HG03280 (cell line): ENCODE data around the gene NCOA3.
"Not testable (repeated sequence)": the region's sequence is repeated elsewhere in the genome, so short reads cannot be mapped to it uniquely, and the experiment has no call there.

Source experiments
- ATAC-seq: cut with Tn5 transposase; IDR thresholded peaks from one replicate; pipeline ENCODE4 v1.9.1; 2021; ENCODE audit warnings: mild to moderate bottlenecking, moderate library complexity; ENCODE audit not compliant: unreplicated experiment

Gene NCOA3

GRCh38 chr20:47500082-47500481, 1.6 kb upstream of the NCOA3 start:
- not testable (repeated sequence) for ATAC-seq

GRCh38 chr20:47500554-47500953, 1.1 kb upstream of the NCOA3 start:
- ATAC-seq, result no peak

DNA sequence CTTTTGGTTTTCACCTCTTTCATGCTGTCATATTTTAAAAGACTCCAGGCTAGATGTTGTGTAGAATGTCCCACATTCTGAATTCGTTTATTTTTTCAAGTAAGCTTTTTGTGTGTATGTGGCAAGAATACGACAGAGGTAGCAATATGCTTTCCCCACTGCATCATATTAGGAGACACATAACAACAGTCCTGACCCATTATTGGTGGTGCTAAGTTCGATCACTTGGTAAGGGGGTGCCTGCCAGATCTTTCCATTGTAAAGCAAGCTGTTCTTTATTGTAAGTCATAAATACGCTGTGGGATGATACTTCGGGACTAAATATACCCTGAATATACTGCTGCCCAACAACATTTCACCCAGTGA, 588 bp upstream of the NCOA3 start:
- ATAC-seq, result no peak

GRCh38 chr20:47502271-47503239, 868 bp downstream of the NCOA3 start:
- no peak for ATAC-seq

DNA sequence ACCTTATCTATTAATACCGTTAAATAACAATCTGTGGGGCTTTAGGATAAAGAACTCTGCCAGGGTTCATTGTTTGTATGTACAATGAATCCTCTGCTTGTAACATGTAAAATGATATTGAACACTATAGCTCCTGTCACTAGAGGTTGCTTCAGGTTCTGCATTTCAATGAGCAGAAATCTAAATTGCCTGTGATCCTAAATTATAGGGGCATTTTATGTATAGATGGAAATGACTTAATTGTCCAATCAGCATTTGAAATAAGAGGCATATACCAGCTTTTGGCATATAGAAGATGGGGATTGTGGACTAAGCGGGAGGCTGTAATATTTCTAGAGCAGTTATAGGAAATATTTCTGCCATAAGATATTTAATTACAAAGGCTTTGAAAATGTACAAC, 2.0 kb downstream of the NCOA3 start:
- no peak for ATAC-seq

DNA sequence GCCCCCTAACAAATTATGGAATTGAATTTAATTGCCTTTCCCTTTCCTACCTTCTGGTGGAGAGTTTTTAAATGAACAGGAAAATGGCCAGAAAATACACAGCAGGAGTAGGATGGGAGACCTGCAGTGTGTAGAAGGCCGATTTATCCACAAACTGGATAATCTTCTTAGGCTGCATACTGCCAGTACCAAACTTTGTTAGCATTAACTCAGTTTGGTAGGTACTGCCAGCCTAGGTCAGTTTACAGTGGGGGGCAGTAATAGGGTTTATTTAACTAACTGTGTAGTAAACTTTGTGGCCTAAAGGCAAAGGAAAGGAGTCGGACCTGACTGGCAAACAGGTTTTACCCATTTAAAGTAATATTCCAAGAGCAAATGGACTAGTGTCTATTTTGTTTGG, 4.6 kb downstream of the NCOA3 start:
- ATAC-seq, result no peak

- no peak for ATAC-seq
These were observed 5.2 kb downstream of the NCOA3 start for GRCh38 chr20:47506850-47507249.

- ATAC-seq, result not testable (repeated sequence)
These were observed 5.7 kb downstream of the NCOA3 start for GRCh38 chr20:47507275-47507981.

DNA sequence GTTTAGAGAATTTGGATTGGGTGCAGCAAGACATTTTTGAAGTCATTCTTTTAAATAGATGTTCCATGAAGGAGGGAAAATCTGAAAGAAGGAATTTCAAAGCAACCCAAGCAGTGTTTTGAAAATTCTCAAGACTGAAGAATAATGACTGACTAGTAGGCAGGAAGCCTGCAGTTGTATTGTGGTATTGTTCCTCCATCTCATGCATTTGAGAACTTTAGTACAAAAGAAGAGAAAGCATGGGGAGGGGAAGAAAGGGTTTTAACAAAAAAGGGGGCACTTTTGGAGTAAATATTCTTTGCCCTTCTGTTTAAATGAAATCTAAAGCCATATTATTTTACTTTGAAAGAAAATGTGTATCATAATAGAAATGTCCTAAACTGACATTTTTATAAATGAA, 6.6 kb downstream of the NCOA3 start:
- no peak for ATAC-seq

- ATAC-seq, result no peak
These were observed 7.5 kb downstream of the NCOA3 start for GRCh38 chr20:47509104-47509661.

DNA sequence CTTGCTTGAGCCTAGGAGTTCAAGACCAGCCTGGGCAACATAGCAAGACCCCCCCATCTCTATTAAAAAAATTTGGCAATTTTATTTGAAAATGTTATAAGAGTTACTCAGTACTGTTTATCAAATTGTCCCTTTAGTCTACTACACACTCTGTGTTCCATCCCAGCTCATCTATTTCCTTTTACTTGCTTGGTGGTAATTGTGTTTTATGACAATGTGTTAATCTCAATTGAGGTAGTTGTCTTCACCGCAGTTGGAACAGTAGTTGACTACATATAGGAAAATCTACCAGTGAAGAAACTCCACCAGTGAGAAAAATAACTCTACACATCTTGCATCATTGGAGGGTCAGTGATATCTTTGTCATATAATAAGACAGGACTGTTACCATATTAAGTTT, 8.0 kb downstream of the NCOA3 start:
- ATAC-seq, result no peak

- no peak for ATAC-seq
These were observed 14.2 kb downstream of the NCOA3 start for GRCh38 chr20:47515843-47516242.

DNA sequence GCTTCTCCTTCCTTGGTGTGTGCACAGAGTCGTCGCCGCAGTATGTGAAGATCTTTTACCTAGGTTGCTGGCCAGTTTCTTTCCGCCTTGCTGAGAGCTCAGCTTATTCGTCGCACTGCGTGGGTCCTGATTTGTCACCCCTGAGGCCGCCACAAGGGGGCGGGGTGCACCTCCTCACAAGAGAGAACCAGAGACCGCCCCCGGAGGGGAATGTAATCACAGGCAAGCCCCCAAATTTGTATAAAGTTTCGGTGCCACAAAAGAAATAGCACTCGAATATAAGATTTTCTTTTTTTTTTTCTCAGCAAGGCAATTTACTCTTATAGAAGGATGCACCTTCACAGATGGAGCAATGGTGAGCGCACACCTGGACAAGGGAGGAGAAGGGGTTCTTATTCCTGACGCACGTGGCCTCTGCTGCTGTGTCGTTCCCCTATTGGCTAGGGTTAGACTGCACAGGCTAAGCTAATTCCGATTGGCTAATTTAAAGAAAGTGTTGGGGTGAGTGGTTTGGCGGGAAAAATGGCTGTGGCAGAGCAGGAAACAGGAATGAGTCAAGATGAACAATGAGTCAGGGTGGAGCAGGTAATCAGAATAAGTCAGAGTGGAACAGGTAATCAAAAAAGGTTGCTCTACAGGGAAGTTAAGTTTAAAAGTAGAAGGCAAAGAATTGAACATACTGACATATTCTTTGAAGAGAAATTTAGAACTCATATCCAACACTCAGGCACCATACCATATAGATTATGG, 19.5 kb downstream of the NCOA3 start:
- ATAC-seq, result no peak

DNA sequence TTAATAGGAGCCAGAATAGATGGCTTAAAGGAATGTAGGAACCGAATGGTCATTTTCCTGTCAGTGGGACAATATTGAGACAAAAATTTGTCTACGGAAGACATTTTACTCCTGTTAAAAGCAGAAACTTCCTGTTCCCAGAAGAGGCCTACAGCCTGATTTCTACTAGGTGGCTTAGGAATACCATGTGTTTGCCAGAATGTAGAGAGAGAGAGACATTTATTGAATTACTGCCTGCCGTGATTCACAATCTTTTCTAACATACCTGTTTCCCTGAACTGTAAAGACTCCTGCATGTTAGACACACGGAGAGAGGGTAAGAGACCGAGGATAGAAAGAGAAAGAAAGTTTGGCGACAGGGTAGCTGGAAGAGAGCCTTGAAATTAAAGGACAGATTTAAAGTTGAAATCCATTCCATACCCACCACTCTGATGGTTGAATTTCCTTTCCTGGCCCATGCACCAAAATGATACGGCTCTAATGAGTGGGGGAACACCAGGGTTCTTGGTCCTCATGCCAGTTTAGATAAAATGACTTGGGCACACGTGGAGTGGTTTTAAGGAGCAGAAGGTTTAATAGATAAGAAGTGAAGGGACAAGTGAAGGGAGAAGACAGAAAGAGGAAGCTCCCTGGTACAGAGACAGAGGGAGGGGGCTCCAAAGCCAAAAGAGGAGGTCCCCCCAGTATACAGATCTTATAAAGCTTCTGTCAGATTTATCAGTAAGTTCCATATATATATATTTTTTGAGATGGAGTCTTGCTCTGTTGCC, 22.5 kb downstream of the NCOA3 start:
- no peak for ATAC-seq

DNA sequence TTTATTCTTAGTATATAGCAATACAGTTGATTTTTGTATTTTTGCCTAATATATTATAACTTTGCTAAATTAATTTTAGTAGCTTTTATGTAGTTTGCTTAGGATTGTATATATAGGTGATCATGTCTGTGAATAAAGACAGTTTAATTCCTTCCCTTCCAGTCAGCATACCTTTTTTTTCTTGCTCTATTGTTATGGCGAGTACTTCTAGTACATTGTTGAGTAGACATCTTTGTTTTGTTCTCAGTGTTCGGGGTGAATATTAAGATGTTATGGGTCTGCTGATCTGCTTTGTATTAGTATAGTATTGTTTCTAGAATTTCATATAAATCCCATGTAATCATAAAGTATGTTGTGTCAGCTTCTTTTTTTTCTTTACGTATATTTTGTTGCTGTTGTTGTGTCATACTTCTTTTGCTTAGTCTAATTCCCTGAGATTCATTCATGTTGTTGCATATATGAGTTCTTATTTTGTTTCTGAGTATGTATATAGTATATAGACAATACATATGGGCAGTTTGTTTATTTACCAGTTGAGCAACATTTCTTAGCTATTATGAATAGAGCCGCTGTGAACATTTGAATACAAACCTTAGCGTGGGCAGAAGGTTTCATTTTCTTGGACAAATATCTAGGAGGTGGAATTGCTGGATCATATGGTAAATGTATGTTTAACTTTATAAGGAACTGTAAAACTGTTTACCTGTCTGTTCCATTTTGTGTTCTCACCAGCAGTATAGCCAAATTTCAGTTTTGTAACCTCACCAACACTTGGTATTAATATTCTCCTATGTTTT, 25.5 kb downstream of the NCOA3 start:
- ATAC-seq, result no peak

DNA sequence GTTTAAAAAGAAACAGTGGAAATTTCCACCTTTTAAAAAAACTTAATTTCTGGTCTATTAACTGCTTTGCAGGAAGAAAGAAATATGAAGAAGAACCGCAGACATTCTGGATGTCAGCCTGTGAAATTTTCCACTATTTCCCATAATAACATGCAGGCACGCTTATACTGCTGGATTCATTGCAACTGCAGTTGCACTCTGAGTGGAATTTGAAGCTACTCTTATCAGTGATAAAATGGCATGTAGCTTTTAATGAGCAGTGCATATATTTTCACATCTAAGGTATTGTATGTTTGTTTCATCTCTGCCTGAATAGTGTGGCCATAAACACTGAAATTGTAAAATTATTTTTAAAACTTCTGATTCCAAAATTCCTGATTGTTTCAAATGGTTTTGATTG, 28.2 kb downstream of the NCOA3 start:
- no peak for ATAC-seq

DNA sequence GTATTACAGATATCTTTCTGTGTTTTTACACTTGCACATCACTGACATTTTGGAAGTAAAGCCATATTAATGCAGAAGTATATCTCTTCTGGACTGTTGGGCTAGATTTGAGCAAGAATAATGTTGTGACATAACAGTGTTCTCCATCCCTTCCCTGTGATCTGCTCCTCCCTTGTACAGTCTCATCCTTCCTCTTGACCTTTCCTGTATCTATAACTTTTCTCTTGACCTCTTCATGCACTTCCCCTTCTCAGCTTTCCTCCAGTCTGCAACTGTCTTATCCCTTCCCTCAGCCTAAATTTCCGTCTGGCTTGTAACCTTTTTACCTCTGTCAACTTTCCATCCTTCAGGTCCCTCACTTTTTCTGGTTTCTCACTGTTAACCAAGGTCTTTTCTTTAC, 29.8 kb downstream of the NCOA3 start:
- no peak for ATAC-seq

DNA sequence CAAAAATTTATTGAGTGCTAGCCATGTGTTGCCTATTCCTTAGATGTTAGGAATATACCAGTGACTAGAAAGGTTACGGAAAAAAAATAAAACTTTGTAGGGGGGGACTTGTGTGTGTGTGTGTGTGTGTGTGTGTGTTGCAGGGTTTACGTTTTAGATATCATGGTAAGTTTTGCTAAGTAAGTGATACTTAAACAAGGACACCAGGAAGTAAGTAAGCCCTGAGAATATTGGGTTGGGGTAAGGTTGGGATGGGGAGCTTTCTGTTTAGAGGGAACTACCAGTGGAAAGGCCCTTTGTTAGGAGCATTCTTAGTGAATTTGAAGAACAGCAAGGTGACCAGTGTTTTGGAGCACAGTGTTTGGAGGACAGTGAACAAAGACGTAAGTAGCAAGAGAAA, 30.3 kb downstream of the NCOA3 start:
- ATAC-seq, result no peak

GRCh38 chr20:47533518-47534062, 31.9 kb downstream of the NCOA3 start:
- ATAC-seq, result no peak
